ENCODE measurements around the gene RCSD1.

The RCSD1 gene

DNA sequence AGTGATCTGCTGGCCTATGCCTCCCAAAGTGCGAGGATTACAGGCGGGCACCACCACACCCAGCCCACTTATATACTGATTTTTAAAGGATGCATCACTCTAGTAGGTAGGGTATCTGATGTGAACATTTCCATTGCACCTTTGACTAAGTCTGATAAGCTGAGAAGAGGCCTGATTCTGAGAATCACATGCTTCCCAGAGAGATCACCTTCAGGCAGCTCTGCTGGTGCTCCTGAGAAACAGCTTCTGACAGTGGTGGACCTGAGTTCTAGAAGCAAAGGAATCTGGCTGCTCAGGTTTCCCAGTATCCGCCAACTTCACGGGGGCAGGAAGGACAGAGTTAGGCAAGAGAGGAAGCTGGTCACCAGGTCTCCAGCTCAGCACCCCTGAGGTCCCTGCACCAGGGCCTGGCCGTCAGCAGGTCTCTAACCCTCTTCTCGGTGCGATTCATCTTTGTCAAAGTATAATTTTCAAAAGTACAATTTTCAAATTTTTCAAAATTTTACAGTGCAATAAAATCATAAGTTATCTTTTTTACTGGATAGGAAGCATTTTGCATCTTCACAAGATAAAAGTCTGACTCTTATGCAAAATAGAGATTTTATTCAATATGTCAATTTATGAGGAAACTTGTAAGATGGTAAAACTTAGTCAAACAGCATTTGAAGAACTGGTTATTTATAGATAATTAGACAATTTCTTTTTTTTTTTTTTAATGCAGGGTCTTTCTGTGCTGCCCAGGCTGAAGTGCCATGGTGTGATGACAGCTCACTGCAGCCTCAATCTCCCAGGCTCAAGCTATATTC is 65.9 kb downstream of the RCSD1 start:
- DNase-seq: no peak

DNA sequence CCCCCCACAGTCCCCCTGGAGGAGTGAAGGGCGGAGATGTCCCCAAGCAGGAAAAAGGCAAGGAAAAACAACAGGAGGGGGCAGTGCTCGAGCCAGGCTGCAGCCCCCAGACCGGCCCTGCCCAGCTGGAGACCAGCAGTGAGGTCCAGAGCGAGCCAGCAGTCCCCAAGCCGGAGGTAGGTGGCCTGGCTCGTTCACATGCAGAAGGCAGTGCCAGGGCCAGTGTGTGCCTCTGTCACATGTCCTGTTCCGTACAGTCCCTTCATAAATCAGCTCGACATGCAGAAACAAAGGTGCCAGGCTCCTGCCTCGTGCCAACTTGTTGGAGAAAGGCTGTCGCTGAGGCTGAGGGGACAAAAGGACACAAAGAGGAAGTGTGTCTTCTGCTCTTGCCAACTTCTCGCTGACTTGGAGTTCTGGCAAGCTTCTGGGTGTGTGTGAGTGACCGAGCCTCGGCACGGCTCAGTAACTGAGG is 67.7 kb downstream of the RCSD1 start:
- DNase-seq: no peak

DNA sequence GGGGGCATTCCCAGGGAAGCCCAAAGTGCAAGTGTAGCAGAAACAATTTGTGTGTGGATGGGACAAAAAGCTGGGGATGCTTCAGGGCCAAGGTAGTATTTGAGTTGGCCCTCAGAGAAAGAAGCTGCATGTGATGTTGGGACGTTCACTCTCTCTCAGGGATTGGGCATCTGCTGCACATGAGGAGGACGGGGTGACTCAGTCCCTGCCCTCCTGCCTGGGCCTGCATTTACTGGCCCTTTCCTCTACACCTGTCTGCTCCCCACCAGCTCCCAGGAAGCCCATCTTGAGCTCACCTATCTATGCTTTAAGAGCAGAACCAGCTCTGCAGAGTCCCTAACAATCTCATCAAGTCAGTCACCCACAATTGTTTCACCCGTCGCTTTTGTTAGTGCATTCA is 68.3 kb downstream of the RCSD1 start:
- DNase-seq: no peak

DNA sequence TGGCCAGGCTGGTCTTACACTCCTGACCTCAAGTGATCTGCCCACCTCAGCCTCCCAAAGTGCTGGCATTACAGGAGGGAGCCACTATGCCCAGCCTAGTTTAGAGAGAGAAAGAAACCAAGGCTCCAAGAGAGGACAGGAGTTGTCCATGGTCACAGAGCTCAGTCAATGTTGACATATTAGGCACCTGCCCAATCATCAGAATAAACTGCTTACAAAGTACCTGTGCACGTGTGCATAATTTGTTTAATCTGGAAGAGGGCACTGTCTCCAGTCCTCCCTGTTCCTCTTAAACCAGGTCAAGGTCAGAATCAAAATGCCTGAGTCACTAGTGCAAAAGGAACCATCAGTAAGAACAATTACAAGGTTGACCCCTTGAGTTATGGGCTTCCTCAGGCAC is 71.5 kb downstream of the RCSD1 start:
- DNase-seq: no peak

DNA sequence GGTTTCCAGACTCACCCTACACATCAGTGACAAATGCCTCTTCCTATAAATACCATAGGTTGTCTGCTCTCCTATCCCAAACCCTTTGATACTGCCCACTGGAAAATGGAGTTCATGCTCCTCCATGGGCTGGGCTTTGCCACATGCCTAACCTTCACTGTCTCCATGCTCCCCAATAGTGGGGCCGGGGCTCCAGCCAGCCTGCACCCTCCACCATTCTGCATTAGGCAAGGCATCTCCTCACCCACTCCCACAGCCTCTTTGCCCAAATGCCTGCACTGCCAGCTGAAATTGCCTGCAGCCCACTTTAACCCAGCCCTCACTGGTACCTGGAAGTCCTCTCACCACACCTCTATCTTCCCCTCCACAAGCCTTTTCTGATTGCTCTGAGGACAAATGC is 73.5 kb downstream of the RCSD1 start:
- no peak for DNase-seq

DNA sequence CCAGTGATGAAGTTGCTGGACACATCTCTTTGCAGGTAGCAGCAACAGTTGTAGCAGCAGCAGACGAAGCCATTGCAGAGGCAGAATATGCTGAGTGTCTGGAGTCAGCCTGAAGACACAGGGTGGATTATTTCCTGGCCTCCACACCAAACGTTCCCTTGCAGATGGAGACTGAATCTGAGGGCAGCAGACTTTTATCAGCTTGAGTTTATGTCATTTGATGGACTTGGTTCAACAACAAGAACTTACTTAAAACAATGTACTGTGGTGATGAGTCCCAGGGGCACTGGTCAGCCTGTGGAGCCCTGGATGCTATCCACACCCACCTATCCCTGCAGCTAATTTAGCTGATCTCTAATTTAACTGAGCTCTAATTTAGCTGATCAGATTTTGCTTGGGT is 74.7 kb downstream of the RCSD1 start:
- DNase-seq: no peak

DNA sequence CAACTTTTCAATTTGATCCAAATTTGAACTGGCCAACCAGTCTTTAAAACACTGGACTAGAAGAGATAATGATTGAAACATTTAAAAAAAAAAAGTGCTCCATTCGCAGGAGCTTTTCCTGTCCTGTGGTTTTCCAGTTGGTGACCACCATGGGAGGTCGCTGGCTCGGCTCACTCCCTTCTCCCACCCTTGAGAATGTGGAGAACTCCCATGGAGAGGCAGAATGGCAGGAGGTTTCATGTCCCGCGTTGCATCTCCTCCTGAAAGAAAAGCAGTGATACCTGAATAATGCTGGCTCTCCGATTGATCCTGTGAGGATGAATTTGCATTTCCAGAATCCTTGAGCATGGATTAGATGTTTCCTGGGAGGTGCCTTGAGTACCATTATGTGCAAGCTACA is 75.2 kb downstream of the RCSD1 start:
- DNase-seq: no peak

DNA sequence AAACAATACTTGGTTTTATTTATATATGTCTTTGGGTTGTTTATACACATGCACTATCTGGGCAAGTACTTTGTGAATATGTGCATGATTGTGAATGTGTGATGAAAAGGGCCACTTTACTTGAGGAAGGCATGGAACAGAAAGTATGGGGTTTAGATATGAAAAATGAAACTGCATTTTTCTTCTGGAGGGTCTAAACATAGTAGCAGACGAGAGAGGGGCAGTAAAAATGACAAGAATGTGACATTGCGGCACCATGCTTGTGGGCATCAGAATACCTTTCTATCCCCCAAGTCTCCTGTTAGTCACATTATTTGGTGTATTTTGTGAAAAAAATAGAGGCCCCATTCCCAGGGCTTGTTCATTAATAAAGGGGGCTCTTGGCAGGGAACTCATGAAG is 76.3 kb downstream of the RCSD1 start:
- DNase-seq: no peak

DNA sequence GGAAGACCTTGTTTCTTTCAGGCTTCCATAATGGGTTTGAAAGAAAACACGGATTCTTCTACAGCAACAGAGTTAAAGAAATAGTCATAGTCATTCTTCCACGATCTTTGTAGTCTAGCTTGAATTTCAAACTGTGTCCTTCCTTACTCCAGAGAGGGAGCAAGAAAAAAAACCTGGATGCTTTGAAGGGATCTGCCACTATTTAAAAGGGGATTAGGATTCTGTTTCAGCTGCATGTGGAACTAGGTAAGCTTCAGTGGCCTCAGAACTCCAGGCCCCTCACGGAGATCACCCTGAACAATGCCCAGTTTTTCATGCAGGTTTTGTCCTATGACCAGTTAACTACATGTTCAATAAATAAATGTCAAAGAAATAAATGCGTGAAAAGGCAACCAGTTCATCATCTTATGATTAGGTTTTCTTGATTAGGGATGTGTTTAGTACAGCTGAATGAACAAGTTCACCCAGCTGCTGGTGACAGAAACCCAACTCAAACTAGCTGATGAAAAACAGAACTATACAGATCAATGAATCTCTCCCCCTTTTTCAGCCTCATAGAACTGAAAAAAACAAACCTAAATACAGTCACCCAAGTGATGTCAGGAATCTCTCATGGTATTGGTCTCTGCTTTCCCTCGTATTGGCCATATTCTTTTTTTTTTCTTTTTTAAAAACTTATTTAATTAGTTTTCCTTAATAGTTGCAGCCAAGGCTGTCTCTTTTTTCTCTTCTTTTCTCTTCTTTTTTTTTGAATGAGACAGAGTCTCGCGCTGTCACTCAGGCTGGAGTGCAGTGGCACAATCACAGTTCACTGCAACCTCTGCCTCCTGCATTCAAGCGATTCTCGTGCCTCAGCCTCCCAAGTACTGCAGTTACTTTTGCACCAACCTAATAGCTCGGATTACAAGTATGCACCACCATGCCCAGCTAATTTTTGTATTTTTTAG is 77.2 kb downstream of the RCSD1 start:
- no peak for DNase-seq

DNA sequence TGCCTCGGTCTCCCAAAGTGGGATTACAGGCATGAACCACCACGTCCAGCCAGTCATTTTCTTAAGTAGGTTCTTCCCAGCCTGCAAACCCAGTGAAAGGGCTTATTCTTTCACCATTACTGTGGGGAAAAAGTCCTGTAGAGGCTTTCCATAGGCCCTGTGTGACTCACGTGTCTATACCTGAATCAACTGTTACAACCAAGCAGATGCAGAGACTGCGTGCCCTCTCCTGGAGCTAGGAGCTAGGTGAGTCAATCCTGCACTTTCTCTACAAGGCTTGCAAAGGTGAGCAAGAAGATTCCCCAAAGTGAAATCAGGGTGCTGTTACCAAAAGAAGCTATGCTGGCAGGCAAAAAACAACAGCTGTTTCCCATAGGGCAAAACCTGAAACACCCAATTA is 77.9 kb downstream of the RCSD1 start:
- DNase-seq: no peak

DNA sequence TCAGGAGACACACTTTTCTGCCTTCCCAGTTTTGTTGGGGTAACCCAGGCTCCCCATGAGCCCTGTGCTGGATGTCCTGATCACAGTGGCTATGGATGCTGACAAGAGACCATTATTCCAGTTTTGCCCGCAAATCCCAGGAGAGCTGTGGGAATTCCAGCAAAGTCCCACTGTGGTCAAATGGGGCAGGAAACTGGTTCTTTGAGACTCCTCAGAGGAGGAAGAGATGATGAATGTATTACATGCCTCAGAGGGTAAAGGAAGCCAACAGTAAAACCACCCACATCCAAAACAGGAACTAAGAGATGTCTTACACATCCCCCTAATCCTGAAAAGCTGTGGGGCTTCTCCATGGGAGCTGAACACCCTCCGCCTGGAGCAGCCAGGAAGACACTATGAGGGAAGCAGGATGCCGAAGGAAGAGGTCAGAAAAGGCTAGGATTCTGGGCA is 78.9 kb downstream of the RCSD1 start:
- no peak for DNase-seq

DNA sequence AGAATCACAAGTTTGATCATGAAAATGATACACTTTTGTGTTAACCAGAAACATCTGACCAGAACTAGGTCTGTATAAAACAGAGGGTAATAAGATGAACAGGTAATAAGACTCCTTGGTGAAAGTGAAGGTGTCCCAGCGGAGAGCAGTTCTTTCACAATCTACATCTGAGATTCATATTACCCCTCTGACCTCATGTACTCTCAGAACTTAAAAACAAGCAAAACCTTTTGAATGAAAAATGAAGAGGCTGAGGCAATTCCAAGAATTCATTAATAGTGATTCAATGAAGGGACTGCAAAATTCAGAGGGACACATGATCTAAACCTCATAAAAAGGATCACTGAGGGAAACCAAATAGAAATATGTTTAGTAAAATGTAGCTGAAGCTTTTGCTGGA is 80.8 kb downstream of the RCSD1 start:
- no peak for DNase-seq

DNA sequence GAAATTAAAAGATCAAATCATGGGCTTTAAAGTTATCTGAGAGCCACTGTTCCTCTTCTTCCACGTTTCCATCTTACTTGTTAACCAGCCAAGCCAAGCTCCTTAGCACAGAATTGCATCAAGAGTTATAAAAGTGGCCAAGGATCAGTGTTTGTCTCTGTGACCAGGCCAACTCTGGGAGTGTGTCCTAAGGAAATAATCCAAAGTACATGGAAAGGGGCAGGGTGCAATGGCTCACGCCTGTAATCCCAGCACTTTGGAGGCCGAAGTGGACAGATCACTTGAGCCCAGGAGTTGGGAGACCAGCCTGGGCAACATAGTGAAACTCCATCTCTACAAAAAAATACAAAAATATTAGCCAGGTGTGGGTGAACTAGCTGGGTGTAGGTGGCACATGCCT is 81.8 kb downstream of the RCSD1 start:
- DNase-seq: no peak

DNA sequence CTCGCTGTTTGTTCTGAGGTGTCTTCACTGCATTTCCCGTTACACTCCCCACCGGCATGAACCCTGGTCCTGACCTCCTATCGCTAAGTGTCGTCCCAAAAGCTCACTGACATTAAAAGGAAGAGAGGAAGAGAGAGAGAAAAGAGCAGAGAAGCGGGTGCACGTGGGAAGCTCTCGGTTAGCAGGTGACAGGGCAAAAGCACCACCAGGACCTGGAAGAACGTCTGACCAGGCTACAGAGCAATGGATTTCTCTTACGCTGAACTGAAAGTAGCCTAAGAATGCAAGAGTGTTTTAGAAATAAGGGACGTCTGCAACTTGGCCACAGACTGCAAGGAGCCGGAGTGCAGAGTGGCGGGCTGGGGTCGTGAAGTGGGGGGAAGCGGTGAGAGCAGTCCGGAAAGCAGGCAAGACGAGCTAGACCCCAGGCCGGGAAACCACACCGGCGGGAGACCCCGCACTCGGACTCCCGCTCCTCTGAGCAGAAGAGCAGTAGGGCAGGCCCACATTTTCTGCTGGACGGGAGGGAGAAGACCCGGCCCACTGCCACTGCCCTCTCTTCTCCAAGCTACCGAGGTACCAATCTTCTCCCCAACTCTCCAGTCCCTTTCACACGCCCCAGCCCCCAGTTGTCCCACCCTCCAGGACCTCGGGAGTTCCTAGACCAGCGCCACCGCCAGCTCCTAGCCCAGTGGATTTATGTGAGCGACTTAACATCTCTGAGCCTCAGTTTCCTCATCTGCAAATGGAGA is 83.5 kb downstream of the RCSD1 start:
- peak; percentile 15 for DNase-seq

DNA sequence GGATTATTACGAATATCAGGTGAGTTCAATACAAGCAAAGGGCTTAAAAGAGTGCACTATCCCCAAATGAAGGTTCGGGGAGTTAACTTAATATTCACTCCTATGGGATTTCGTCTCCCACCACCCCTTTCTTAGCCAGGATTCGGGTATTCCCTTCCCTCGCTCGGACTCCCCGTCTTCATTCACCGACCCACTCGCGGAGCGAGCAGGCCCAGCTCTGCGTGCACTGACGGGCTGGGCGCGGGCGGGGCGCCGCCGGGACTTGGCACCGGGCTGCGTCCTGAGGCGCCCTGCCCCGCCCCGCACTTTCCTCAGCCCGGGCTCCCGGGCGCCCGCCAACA is 84.0 kb downstream of the RCSD1 start:
- DNase-seq: peak; percentile 81

DNA sequence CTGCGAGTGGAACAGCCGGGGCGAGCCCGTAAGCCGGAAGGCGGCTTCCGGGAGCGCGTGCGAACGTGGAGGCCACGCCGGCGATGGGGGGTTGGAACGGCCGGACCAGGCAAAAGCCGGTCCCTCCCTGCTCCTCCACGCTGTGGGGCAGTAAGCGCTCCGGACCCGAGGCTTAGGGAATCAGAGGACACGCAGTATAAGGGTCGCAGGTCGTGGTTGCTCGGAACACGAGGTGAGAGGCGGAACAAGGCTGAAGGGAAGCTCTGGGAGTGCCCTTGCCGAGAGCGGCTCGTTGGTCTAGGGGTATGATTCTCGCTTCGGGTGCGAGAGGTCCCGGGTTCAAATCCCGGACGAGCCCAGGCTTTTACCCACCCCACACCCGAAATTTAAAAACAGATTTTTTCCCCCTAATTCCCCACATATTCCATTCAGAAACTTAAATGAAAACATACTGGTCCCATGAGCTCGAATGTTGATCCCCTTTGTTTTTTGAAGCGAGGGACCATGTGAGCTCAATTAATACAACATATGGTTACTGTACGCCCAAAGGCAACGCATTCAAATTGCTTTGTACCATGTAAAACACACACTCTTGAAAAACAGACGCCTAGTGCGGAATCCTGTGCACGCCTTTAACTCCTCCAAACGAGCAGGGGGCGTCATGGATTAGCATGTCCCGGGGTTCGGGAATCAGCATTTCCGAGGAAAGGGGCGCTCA is 84.6 kb downstream of the RCSD1 start:
- peak; percentile 89 for DNase-seq

DNA sequence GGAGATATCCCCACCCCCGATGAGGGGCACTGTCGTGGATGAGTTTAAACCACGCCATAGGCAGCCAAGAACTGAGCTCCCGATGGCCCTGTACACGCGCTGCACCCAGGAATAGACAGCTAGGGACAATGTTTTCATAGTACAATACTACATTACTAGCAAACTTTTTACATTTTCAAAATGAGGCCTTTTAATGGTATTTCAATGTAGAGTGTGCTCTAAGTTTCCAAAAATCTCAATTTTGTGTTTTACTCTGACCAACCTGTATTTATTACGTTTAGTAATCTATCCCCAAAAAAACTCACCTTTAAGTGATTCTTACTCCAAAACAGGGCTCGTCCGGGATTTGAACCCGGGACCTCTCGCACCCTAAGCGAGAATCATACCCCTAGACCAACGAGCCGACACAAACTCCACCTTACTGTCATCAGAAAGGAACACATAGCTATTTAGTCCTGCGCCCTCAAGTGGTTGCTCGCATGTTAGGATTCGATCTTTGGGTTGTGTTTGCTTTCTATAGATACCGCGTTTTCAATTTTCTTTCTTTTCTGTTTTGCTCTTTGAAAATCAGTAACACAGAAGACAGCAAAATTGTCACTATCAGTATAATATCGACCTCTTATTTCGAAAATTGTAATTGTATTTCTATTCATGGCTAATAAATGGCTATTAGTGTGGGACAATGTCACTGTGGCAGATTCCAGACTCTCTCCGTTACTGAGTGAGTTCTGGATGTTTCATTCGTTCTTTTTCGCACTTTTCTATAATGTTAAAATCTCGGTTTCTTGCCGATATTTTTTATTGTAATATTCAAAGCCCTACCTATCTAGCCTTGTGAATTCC is 85.3 kb downstream of the RCSD1 start:
- DNase-seq: peak; percentile 84

DNA sequence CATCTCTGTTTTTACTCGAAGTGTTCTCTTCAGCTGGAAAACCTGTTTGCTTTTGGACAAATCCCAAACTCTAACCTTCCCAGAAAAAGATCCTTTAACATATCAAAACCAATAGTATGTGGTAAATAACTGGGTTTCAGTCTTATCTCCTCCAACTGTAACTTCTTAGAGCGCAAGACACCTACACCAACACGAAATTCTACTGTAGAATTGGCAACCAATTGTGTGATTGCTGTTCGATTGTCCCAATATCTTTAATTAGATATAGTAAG is 85.9 kb downstream of the RCSD1 start:
- no peak for DNase-seq

DNA sequence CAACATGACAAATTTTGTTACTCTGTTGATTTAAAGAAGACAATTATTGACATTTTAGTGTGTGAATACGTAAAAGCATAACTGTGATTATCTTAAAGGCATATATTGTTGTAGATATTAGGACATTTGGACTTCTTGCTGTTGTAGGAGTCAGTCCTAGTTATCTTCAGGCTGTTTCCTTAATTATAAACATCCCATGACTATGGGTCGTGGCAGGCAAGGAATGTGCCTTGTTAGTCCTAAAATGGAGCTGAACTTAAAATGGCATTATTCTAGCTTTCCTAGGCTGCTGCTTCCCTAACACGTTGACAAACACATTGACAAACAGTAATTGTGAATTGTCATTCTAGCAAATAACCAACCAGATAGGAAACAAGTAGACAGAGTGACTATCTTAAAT is 87.3 kb downstream of the RCSD1 start:
- DNase-seq: no peak

DNA sequence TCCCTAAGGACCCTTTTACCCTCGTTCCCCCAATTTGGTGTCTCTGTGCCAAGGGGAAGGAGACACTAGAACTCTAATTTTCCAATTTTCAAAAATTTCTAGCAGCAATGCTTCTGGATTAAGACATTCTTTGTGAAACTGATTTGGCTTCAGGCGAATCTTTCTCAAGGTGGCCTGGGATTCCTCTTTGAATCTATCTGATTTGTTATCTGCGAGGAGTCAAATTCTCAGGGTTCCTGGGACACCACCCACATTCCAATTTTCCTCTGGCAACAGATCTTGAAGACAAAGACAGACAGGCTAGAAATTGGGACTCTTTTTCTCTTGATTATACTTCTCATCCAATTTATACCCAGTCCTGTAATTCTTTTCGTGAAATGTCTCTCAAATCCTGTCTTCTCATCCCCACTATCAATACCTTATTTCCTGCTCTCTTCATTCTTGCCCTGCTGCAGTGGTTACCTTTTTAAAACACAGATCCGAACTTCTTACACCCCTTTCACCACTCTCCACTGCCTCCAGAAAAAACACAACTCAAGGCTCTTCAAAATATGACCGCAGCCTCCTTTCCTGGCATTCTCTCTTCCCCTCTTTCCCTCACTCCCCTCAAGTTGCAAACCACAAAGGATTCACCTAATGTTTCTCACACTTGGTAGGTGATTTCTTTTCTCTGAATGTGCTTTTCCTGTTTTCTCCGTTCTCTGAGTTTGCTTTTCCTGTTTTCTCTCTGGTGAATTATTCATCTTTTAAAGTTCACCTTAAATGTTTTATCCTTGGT is 89.1 kb downstream of the RCSD1 start:
- DNase-seq: no peak

Data from stimulated activated CD4-positive, alpha-beta T cell treated with anti-CD3 and anti-CD28 coated beads, Interleukin-4, amount 100 ng/mL, for 1 hour (primary cell).